Suprapubic skin (tissue), 4 donors: ENCODE measurements around the gene LGR4. TPM values are rescaled to one million over a fixed set of nuclear protein-coding genes. Genes with fewer than 3 reads are reported as not detected.
"Not testable (repeated sequence)": the region's sequence is repeated elsewhere in the genome, so short reads cannot be mapped to it uniquely, and the experiment has no call there.

Experiments
- DNase-seq, 2 donors: peaks; one replicate each; pipeline ENCODE4 v3.0.0-alpha.2; 2019; ENCODE audit warnings: low spot score in 2 of 2
- H3K27ac ChIP-seq: fragments of 200-600 bp; sonication (generic); one replicate; pipeline ENCODE4 v1.5.1; 2019
- H3K27me3 ChIP-seq: fragments of 200-600 bp; sonication (generic); one replicate; pipeline ENCODE4 v1.5.1; 2019
- H3K36me3 ChIP-seq: fragments of 200-600 bp; sonication (generic); one replicate; pipeline ENCODE4 v1.5.1; 2019
- H3K4me1 ChIP-seq: fragments of 200-600 bp; sonication (generic); one replicate; pipeline ENCODE4 v1.5.1; 2019
- H3K4me3 ChIP-seq: fragments of 200-600 bp; sonication (generic); one replicate; pipeline ENCODE4 v1.5.1; 2019; ENCODE audit warnings: mild to moderate bottlenecking
- H3K9me3 ChIP-seq: fragments of 200-600 bp; sonication (generic); one replicate; pipeline ENCODE4 v1.5.1; 2019
- CTCF ChIP-seq, 2 donors: fragments of 200-600 bp in 1 of 2; fragments of 450-650 bp in 1 of 2; sonication (generic) in 1 of 2; IDR thresholded peaks; one replicate each; pipeline ENCODE4 v1.5.1; 2016 to 2019; ENCODE audit warnings: antibody characterized with exemption in 2 of 2, mild to moderate bottlenecking in 1 of 2, moderate library complexity in 1 of 2
- EP300 ChIP-seq: sonication (generic); formaldehyde crosslinking; IDR thresholded peaks from one replicate; pipeline ENCODE4 v1.6.1; 2017; ENCODE audit warnings: antibody characterized with exemption
- POLR2A ChIP-seq, 2 donors: fragments of 450-650 bp; IDR thresholded peaks; one replicate each; pipeline ENCODE4 v1.6.1; 2017; ENCODE audit warnings: antibody characterized with exemption in 2 of 2, mild to moderate bottlenecking in 2 of 2, moderate library complexity in 2 of 2
- POLR2AphosphoS5 ChIP-seq, 3 donors: sonication (generic); formaldehyde crosslinking; IDR thresholded peaks; one replicate each; pipeline ENCODE4 v1.6.1; 2017; ENCODE audit warnings: antibody characterized with exemption in 3 of 3
- WGBS: methylation state at CpG from one replicate; pipeline ENCODE4 v1.1.5; 2018; 5-methylcytosine and 5-hydroxymethylcytosine counted together
- total RNA-seq, 4 donors: library from RNA; depleted of rRNA; stranded (reverse); fragments of >200 nt; gene quantifications; one replicate each; pipeline ENCODE4 v1.1.0, GENCODE V29; 2016

LGR4 gene
- total RNA-seq, 4 donors from 2014 or later: 54.7 to 143 (median 66.4) TPM

DNA sequence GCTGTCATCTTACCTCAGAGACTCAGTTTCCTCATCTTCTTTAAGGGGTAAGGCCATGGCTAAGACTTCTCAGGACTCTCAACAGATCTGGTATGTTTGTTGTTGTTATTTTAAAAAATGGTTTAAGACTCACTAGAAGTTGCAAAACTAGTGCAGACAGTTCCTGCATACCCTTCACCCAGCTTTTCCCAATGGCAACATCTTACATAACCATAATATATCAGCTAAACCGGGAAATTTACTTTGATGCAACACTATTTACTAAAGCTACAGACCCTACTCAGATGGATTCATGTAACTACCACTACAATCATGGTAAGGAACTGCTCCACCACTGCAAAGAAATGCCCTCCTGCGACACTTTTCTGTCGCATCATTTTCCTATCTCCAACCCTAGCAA lies 20.4 kb downstream of the LGR4 start:
- peak overlapping the region; percentile 45 for H3K27ac ChIP-seq
- no peak overlapping the region for H3K4me3 ChIP-seq
- WGBS: 78% methylated on average over 3 of the region's 3 CpGs
- no peaks in the 10 kb centered on the region for H3K9me3 ChIP-seq
- no peaks in the 10 kb centered on the region for H3K27me3 ChIP-seq
- DNase-seq: no peak
- H3K36me3 ChIP-seq: no peaks in the 10 kb centered on the region
- peaks cover 57% of the 10 kb centered on the region for H3K4me1 ChIP-seq
- TF ChIP-seq CTCF (IDR thresholded peaks at IDR 0.05) (no peak), EP300 (no peak), POLR2A (IDR thresholded peaks at IDR 0.05) (no peak), POLR2AphosphoS5 (IDR thresholded peaks at IDR 0.05) (no peak)

- 84% methylated on average over 1 of the region's 1 CpG for WGBS
- H3K4me1 ChIP-seq: peaks cover 49% of the 10 kb centered on the region
- TF ChIP-seq POLR2AphosphoS5 (IDR thresholded peaks at IDR 0.05) (no peak), POLR2A (IDR thresholded peaks at IDR 0.05) (no peak), CTCF (IDR thresholded peaks at IDR 0.05) (no peak)
Measured at GRCh38 chr11:27451244-27451965, 21.2 kb downstream of the LGR4 start.

DNA sequence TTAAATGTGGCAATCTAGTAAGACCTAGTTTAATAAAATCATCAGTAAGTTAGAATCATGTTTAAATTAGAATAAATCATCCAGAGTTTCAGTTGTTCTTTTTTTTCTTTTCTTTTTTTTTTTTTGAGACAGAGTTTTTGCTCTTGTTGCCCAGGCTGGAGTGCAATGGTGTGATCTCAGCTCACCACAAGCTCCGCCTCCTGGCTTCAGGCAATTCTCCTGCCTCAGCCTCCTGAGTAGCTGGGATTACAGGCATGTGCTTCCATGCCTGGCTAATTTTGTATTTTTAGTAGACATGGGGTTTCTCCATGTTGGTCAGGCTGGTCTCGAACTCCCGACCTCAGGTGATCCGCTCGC lies 24.4 kb downstream of the LGR4 start:
- 86% methylated on average over 5 of the region's 5 CpGs for WGBS
- H3K9me3 ChIP-seq, H3K27ac ChIP-seq, DNase-seq, H3K36me3 ChIP-seq, H3K4me3 ChIP-seq, H3K27me3 ChIP-seq: not testable (repeated sequence)
- peaks cover 41% of the 10 kb centered on the region for H3K4me1 ChIP-seq

More at GRCh38 chr11:27451244-27451965, 21.2 kb downstream of the LGR4 start:
- Histone ChIP-seq H3K27ac (peak overlapping the region; percentile 45), H3K27me3 (no peaks in the 10 kb centered on the region), H3K36me3 (no peaks in the 10 kb centered on the region), H3K4me3 (no peak overlapping the region), H3K9me3 (no peaks in the 10 kb centered on the region)
- DNase-seq: no peak

DNA sequence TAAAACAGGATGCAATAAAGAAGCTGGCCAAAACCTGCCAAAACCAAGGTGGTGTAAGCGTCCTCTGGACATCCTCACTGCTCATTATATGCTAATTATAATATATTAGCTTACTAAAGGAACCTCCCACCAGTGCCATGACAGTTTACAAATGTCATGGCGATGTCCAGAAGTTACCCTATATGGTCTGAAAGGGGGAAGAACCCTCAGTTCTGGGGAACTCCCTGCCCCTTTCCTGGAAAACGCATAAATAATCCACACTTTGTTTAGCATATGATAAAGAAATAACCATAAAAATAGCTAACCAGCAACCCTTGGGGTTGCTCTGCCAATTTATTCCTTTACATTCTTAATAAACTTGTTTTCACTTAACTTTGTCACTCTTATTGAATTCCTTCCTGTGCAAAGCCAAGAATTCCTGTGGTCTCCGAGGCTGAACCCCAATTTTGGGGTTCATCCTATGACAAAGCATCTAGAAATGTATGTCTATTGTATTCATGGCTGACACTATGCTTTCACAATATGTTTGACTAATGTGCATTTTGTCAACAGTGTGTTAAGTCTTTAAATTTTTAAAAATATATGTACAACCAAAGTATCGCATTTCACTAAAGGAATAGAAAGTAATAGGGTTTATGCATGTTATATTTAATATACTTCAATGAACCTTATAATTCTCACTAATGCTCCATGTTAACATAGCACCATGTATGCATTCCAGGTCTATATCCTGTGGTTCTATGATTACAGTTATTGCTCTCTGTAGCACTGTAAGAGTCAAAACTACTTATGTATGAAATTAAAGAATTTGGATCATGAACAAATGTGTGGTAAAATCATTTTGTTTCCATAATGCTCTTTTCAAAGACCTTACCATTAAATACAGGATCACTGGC lies 25.1 kb downstream of the LGR4 start:
- WGBS: 80% methylated on average over 5 of the region's 5 CpGs
- TF ChIP-seq POLR2A (IDR thresholded peaks at IDR 0.05): no peak
- TF ChIP-seq EP300: no peak
- TF ChIP-seq POLR2AphosphoS5 (IDR thresholded peaks at IDR 0.05): no peak
- no peak for TF ChIP-seq CTCF (IDR thresholded peaks at IDR 0.05)
- Histone ChIP-seq H3K4me3 (no peak overlapping the region), H3K36me3 (no peaks in the 10 kb centered on the region), H3K27ac (no peak overlapping the region), H3K9me3 (no peaks in the 10 kb centered on the region), H3K4me1 (peaks cover 38% of the 10 kb centered on the region), H3K27me3 (no peaks in the 10 kb centered on the region)
- no peak for DNase-seq

DNA sequence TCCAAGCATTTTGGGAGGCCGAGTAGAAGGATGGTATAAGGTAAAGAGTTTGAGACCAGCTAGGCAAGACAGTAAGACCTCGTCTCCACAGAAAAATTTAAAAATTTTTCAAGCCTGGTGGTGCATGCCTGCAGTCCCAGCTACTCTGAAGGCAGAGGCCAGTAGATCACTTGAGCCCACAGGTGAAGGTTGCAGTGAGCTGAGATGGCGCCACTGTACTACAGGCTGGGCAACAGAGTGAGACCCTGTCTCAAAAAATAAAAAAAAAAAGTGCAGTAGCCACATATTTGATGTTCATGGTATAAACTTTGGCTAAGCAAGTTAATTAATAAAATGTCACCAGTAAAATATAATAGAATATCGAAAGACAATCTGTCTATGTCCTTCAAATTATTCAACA lies 27.0 kb downstream of the LGR4 start:
- H3K27me3 ChIP-seq: no peaks in the 10 kb centered on the region
- no peak overlapping the region for H3K27ac ChIP-seq
- WGBS: 93% methylated on average over 4 of the region's 4 CpGs
- peaks cover 21% of the 10 kb centered on the region for H3K4me1 ChIP-seq
- H3K4me3 ChIP-seq: no peak overlapping the region
- no peaks in the 10 kb centered on the region for H3K9me3 ChIP-seq
- TF ChIP-seq CTCF (IDR thresholded peaks at IDR 0.05): no peak
- no peak for TF ChIP-seq EP300
- TF ChIP-seq POLR2AphosphoS5 (IDR thresholded peaks at IDR 0.05): no peak
- no peak for TF ChIP-seq POLR2A (IDR thresholded peaks at IDR 0.05)
- no peaks in the 10 kb centered on the region for H3K36me3 ChIP-seq
- DNase-seq: no peak
